SHP77 (cell line): ENCODE measurements around the gene SPATA1.
"Not testable (repeated sequence)": the region's sequence is repeated elsewhere in the genome, so short reads cannot be mapped to it uniquely, and the experiment has no call there.

ENCODE experiments used
- DNase-seq, 2 experiments: peaks; one replicate each; lab custom pipeline; 2025; lab: John Stamatoyannopoulos, UW

SPATA1 gene

GRCh38 chr1:84506002-84506728, at the start of gene SPATA1, which contains the start of gene GNG5:
SPATA1 (plus strand) TSS chr1:84506386; CDS start chr1:84516360, 9,974 bp downstream.
GNG5 (minus strand) TSS chr1:84506581; CDS start chr1:84506091, 490 bp downstream.
- peak; percentile 89 to 95 for DNase-seq

- no peak for DNase-seq
Measured at GRCh38 chr1:84462118-84462517, 44.1 kb upstream of the SPATA1 start.

GRCh38 chr1:84467298-84467697, 38.9 kb upstream of the SPATA1 start:
- no peak for DNase-seq

GRCh38 chr1:84476225-84476624, 30.0 kb upstream of the SPATA1 start:
- DNase-seq: no peak

- DNase-seq: peak; percentile 73 to 77
Measured at GRCh38 chr1:84478876-84479868, 27.0 kb upstream of the SPATA1 start, which contains the start of gene RPF1. RPF1 (plus strand) TSS chr1:84479266; CDS start chr1:84479282, 16 bp downstream.

- DNase-seq: no peak
Measured at GRCh38 chr1:84479998-84480397, 26.2 kb upstream of the SPATA1 start.

GRCh38 chr1:84480650-84481049, 25.5 kb upstream of the SPATA1 start:
- no peak for DNase-seq

- no peak for DNase-seq
Measured at GRCh38 chr1:84481317-84481716, 24.9 kb upstream of the SPATA1 start.

GRCh38 chr1:84488107-84488506, 18.1 kb upstream of the SPATA1 start:
- no peak for DNase-seq

GRCh38 chr1:84489766-84490165, 16.4 kb upstream of the SPATA1 start:
- DNase-seq: no peak

- no peak for DNase-seq
Measured at GRCh38 chr1:84492726-84493125, 13.5 kb upstream of the SPATA1 start.

- DNase-seq: no peak
Measured at GRCh38 chr1:84493747-84494146, 12.4 kb upstream of the SPATA1 start.

- no peak for DNase-seq
Measured at GRCh38 chr1:84496498-84496897, 9.7 kb upstream of the SPATA1 start.

- no peak for DNase-seq
Measured at GRCh38 chr1:84497631-84498275, 8.4 kb upstream of the SPATA1 start.

- DNase-seq: no peak
Measured at GRCh38 chr1:84502927-84503326, 3.3 kb upstream of the SPATA1 start.

- no peak for DNase-seq
Measured at GRCh38 chr1:84504580-84505492, 1.4 kb upstream of the SPATA1 start.

GRCh38 chr1:84505493-84506001, 639 bp upstream of the SPATA1 start:
- peak; percentile 63 to 70 for DNase-seq

GRCh38 chr1:84506729-84507453, 705 bp downstream of the SPATA1 start:
- DNase-seq: peak in 1 of 2 experiments; percentile 11

- DNase-seq: not testable (repeated sequence)
Measured at GRCh38 chr1:84507887-84508286, 1.7 kb downstream of the SPATA1 start.

- DNase-seq: no peak
Measured at GRCh38 chr1:84508510-84508909, 2.3 kb downstream of the SPATA1 start.
